ENCODE measurements around the gene ELK3. TPM values are rescaled to one million over a fixed set of nuclear protein-coding genes. Genes with fewer than 3 reads are reported as not detected.
"Not testable (repeated sequence)": the region's sequence is repeated elsewhere in the genome, so short reads cannot be mapped to it uniquely, and the experiment has no call there.

The ELK3 gene
- total RNA-seq, 1 donor from 2014 or later, result 29.1 TPM

DNA sequence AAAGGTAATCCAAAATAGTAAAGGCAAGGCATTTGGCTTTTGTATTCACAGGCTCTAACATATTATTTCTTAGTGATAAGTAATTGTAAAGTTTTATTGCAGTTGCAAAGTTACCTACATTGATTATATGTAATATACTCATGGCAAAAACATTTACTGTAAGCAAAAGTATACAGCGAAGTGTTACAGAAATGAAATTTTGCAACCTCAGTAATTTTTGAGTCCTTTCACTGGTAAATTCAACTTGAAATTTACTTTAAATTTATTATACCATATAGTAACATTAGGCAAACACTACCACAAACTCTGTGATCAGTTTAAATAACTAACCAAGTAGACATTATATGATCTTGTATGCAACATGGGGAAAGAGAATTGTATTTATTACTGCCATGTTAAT is 117.0 kb downstream of the ELK3 start:
- intact Hi-C loops (cut with DNase I), result no loop called here
- no peak for ATAC-seq
- H3K27ac ChIP-seq, result no peak overlapping the region
- H3K4me3 ChIP-seq, result no peak overlapping the region
- TF ChIP-seq, protein P1, sequence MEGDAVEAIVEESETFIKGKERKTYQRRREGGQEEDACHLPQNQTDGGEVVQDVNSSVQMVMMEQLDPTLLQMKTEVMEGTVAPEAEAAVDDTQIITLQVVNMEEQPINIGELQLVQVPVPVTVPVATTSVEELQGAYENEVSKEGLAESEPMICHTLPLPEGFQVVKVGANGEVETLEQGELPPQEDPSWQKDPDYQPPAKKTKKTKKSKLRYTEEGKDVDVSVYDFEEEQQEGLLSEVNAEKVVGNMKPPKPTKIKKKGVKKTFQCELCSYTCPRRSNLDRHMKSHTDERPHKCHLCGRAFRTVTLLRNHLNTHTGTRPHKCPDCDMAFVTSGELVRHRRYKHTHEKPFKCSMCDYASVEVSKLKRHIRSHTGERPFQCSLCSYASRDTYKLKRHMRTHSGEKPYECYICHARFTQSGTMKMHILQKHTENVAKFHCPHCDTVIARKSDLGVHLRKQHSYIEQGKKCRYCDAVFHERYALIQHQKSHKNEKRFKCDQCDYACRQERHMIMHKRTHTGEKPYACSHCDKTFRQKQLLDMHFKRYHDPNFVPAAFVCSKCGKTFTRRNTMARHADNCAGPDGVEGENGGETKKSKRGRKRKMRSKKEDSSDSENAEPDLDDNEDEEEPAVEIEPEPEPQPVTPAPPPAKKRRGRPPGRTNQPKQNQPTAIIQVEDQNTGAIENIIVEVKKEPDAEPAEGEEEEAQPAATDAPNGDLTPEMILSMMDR (IDR thresholded peaks at IDR 0.05), result no peak
- no peak for DNase-seq
- H3K27me3 ChIP-seq (ENCODE audit: low read depth), result no peaks in the 10 kb centered on the region
- no peaks in the 10 kb centered on the region for H3K4me1 ChIP-seq
- H3K9me3 ChIP-seq, result no peaks in the 10 kb centered on the region
- H3K36me3 ChIP-seq, result peaks cover 25% of the 10 kb centered on the region

DNA sequence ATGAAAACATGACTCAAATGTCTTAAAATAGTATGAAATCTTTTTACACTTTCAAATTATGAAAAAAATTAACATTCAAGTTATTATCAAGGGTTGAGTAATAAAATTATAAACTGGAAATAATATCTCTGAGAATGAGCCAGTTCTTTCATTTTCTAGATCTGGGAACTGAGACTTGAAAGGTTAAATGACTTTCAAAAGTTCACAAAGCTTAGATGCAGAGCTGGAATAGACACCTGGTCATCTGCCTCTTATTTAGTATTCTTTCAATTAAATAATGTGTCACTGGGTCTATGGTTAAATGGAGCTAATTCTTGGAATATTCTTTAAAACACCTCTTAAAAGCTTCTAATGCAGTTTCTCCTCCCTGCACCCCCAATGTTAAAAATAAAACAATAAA is 119.4 kb downstream of the ELK3 start:
- Histone ChIP-seq H3K4me3 (no peak overlapping the region), H3K9me3 (no peaks in the 10 kb centered on the region), H3K27ac (no peak overlapping the region), H3K36me3 (peaks cover 22% of the 10 kb centered on the region), H3K4me1 (no peaks in the 10 kb centered on the region), H3K27me3 (ENCODE audit: low read depth) (no peaks in the 10 kb centered on the region)
- TF ChIP-seq, protein P1 (IDR thresholded peaks at IDR 0.05), result no peak
- intact Hi-C loops (cut with DNase I), result no loop called here
- DNase-seq (no peak), ATAC-seq (no peak)

DNA sequence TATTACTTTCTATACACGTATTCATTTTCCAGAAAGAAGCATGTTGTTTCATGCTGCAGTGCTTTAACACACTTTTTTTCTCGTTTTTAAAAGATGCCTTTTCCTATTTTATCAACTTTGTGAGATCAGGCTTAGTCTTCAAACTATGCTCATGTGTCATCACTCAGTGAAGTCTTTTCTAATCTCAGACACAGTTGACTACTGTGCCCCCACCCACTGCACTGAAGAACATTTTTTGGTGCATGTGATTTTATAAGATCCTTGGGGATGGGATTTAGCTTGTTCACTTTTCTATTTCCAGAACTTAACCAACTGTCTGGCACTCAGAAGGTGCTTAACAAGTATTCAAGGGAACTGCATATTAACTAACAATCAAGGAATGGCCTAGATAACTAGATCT is 120.5 kb downstream of the ELK3 start:
- no peaks in the 10 kb centered on the region for H3K4me1 ChIP-seq
- no peak overlapping the region for H3K4me3 ChIP-seq
- TF ChIP-seq, protein P1 (IDR thresholded peaks at IDR 0.05), result no peak
- ATAC-seq (no peak), DNase-seq (no peak)
- intact Hi-C loops (cut with DNase I), result no loop called here
- H3K36me3 ChIP-seq, result peaks cover 22% of the 10 kb centered on the region
- no peaks in the 10 kb centered on the region for H3K27me3 ChIP-seq (ENCODE audit: low read depth)
- H3K27ac ChIP-seq, result no peak overlapping the region
- no peaks in the 10 kb centered on the region for H3K9me3 ChIP-seq

DNA sequence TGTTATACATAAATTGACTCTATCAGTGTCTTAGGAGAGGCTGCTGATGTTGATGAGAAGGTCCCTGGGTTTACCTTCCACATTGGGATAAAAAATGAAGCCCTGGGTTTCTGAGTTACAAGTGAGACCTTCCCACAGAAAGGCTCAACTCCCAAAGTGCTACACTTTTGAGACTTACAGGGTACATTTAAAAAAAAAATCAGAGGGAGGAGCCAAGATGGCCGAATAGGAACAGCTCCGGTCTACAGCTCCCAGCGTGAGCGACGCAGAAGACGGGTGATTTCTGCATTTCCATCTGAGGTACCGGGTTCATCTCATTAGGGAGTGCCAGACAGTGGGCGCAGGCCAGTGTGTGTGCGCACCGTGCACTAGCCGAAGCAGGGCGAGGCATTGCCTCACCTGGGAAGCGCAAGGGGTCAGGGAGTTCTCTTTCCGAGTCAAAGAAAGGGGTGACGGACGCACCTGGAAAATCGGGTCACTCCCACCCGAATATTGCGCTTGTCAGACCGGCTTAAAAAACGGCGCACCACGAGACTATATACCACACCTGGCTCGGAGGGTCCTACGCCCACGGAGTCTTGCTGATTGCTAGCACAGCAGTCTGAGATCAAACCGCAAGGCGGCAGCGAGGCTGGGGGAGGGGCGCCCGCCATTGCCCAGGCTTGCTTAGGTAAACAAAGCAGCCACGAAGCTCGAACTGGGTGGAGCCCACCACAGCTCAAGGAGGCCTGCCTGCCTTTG is 121.7 kb downstream of the ELK3 start:
- peak overlapping the region; percentile 44 for H3K4me3 ChIP-seq
- peaks cover 16% of the 10 kb centered on the region for H3K36me3 ChIP-seq
- H3K4me1 ChIP-seq; H3K27me3 ChIP-seq (ENCODE audit: low read depth); intact Hi-C loops (cut with DNase I); ATAC-seq; DNase-seq; H3K9me3 ChIP-seq: not testable (repeated sequence)
- H3K27ac ChIP-seq, result peak overlapping the region; percentile 39

DNA sequence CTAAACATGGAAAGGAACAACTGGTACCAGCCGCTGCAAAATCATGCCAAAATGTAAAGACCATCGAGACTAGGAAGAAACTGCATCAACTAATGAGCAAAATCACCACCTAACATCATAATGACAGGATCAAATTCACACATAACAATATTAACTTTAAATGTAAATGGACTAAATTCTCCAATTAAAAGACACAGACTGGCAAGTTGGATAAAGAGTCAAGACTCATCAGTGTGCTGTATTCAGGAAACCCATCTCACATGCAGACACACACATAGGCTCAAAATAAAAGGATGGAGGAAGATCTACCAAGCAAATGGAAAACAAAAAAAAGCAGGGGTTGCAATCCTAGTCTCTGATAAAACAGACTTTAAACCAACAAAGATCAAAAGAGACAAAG is 123.6 kb downstream of the ELK3 start:
- peaks cover 14% of the 10 kb centered on the region for H3K36me3 ChIP-seq
- ATAC-seq; H3K27me3 ChIP-seq (ENCODE audit: low read depth); H3K4me1 ChIP-seq; DNase-seq; H3K27ac ChIP-seq; H3K9me3 ChIP-seq; intact Hi-C loops (cut with DNase I); H3K4me3 ChIP-seq: not testable (repeated sequence)

Other genes with a start within 250 kb of the ELK3 start
- gene HAL, start 198.0 kb upstream of the ELK3 start, total RNA-seq, result 7.3 TPM
- 567 TPM for gene LTA4H, start 158.8 kb upstream of the ELK3 start, total RNA-seq
- 41.7 TPM for gene CDK17, start 206.1 kb downstream of the ELK3 start, total RNA-seq

Measured in lower lobe of right lung (tissue), 2 donors.